Choroid plexus epithelial cell (primary cell): ENCODE results near the gene IKZF4.

ENCODE experiments used
- DNase-seq: peaks from one replicate; pipeline ENCODE4 v3.0.0-alpha.2; 2010; ENCODE audit warnings: low read depth
- H3K4me3 ChIP-seq: 2 replicates; pipeline ENCODE4 v1.5.1; 2011; ENCODE audit warnings: low read depth, mild to moderate bottlenecking, control low read depth, low read length, moderate library complexity
- TF ChIP-seq, protein P1 (sequence below): conservative IDR thresholded peaks from 2 replicates; pipeline ENCODE4 v1.5.1; 2011; ENCODE audit warnings: low read depth, mild to moderate bottlenecking, control low read depth, inconsistent platforms, low read length, moderate library complexity

The IKZF4 gene

DNA sequence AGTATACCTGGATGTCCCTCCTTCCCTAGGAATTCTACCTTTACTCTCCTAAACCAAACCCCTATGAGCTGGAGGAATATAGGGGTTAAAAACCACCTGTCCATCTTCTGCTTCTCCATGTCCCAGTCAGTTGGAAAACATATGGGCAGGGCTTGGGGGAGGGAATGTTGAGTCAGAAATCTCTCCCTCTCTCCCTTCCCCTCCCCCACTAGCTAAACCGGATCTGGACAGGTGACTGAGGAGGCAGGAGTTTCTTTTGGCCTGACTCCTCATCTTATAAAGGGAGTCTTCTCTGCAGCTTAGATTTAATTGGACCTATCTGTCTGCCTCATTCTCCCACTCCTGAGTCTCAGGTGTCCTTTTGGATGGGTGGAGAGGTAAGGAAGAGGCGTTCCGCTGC is 65.3 kb downstream of the IKZF4 start:
- TF ChIP-seq, protein P1, sequence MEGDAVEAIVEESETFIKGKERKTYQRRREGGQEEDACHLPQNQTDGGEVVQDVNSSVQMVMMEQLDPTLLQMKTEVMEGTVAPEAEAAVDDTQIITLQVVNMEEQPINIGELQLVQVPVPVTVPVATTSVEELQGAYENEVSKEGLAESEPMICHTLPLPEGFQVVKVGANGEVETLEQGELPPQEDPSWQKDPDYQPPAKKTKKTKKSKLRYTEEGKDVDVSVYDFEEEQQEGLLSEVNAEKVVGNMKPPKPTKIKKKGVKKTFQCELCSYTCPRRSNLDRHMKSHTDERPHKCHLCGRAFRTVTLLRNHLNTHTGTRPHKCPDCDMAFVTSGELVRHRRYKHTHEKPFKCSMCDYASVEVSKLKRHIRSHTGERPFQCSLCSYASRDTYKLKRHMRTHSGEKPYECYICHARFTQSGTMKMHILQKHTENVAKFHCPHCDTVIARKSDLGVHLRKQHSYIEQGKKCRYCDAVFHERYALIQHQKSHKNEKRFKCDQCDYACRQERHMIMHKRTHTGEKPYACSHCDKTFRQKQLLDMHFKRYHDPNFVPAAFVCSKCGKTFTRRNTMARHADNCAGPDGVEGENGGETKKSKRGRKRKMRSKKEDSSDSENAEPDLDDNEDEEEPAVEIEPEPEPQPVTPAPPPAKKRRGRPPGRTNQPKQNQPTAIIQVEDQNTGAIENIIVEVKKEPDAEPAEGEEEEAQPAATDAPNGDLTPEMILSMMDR, result no peak
- no peak overlapping the region for H3K4me3 ChIP-seq
- DNase-seq, result no peak

DNA sequence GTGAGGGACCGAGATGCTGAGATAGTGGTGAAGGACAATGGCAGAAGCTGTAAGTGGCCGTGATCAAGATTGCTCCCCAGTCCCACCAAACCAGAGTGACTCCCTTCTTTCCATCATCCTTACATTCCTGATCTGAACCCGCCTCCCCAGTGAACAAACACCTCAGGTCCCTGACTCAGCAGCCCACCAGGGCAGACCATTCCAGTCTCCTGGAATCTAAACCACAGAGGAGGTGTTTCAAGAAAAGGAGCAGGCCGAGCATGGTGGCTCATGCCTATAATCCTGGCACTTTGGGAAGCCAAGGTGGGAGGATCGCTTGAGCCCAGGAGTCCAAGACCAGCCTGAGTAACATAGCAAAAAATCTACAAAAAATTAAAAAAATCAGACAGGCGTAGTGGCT is 65.8 kb downstream of the IKZF4 start:
- TF ChIP-seq, protein P1, result no peak
- H3K4me3 ChIP-seq, result no peak overlapping the region
- no peak for DNase-seq

- DNase-seq, result no peak
- H3K4me3 ChIP-seq, result no peak overlapping the region
- TF ChIP-seq, protein P1, result no peak
Observed at GRCh38 chr12:56087220-56087619, 66.4 kb downstream of the IKZF4 start.
